SK-N-MC (cell line): Measurements from ENCODE around the gene CAPN11.

ENCODE experiments used
- EZH2 ChIP-seq: fragments of 200-600 bp; sonication (generic); IDR thresholded peaks from one replicate; pipeline ENCODE4 v1.6.1; 2017; ENCODE audit warnings: antibody characterized with exemption
- POLR2AphosphoS5 ChIP-seq: IDR thresholded peaks from 2 replicates; pipeline ENCODE4 v1.6.1; 2012; ENCODE audit warnings: mild to moderate bottlenecking, low read depth, low read length, borderline replicate concordance

DNA sequence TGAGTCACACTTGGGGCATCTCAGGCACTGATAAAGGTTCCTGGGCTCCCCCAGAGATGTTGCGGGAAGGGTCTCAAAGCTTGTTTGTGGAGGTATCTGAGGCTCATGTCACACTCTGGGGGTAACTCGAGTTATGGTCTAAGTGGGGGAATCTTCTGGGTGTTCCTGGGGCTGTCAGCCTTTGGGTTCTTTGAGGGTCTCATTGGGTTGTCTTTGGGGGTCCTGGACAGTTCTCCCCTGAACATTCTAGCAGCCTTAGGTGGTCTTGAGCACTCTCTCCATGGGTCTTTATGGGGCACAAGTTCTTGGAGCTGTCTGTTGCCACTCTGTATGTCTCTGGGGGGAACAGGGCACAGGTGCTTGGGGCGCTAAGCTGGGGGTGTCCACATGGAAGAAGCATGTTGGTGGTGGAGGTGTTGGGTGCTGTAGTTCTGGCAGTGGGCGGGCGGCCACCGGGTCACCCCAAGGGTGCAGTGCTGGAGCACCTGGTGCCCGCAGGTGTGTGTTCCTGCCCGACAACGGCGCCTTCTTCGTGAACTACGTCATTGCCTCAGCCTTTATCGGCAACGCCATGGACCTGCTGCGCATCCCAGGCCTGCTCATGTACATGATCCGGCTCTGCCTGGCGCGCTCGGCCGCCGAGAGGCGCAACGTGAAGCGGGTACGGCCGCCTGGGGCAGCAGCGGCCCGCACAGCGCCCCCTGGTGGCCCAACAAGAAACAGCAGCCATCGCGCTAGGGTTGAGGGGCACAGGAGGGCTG lies 7.1 kb upstream of the CAPN11 start:
- TF ChIP-seq POLR2AphosphoS5 (no peak), EZH2 (no peak)
